GM23338 (cell line): ENCODE results near the gene IMP3. TPM values are rescaled to one million over a fixed set of nuclear protein-coding genes. Genes with fewer than 3 reads are reported as not detected.

Source experiments
- ATAC-seq: fragments of 200-7000 bp; cut with Tn5 transposase; 3 replicates; pipeline ENCODE4 v1.9.1; 2020
- DNase-seq: peaks from one replicate; pipeline ENCODE4 v3.0.0-alpha.2; 2015; ENCODE audit warnings: low spot score
- H2AFZ ChIP-seq: fragments of 200-600 bp; sonication (generic); 2 replicates; pipeline ENCODE4 v1.8.0; 2016; ENCODE audit warnings: antibody characterized with exemption, mild to moderate bottlenecking, moderate library complexity
- H3F3A ChIP-seq: fragments of 200-600 bp; sonication (generic); replicated peaks from 2 replicates; pipeline ENCODE4 v1.8.0; 2017; ENCODE audit warnings: antibody characterized with exemption, mixed run types, low read depth
- H3K27ac ChIP-seq: fragments of 200-600 bp; sonication (generic); 2 replicates; pipeline ENCODE4 v1.6.1; 2016; ENCODE audit warnings: low read depth
- H3K27me3 ChIP-seq: fragments of 200-600 bp; sonication (generic); 2 replicates; pipeline ENCODE4 v1.8.0; 2016; ENCODE audit warnings: mild to moderate bottlenecking, mixed run types, moderate library complexity; ENCODE audit not compliant: insufficient read depth
- H3K36me3 ChIP-seq: fragments of 200-600 bp; sonication (generic); 2 replicates; pipeline ENCODE4 v1.8.0; 2016; ENCODE audit warnings: mild to moderate bottlenecking; ENCODE audit not compliant: insufficient read depth
- H3K4me1 ChIP-seq: fragments of 200-600 bp; sonication (generic); 2 replicates; pipeline ENCODE4 v1.8.0; 2016; ENCODE audit warnings: mild to moderate bottlenecking, moderate library complexity; ENCODE audit not compliant: insufficient read depth
- H3K4me2 ChIP-seq: fragments of 200-600 bp; sonication (generic); 2 replicates; pipeline ENCODE4 v1.7.1; 2017; ENCODE audit warnings: mixed run types
- H3K4me3 ChIP-seq: fragments of 200-600 bp; sonication (generic); 2 replicates; pipeline ENCODE4 v1.6.1; 2016; ENCODE audit warnings: mixed run types
- H3K79me2 ChIP-seq: fragments of 200-600 bp; sonication (generic); replicated peaks from 2 replicates; pipeline ENCODE4 v1.8.0; 2017; ENCODE audit warnings: mild to moderate bottlenecking; ENCODE audit not compliant: insufficient read depth
- H3K9me2 ChIP-seq: fragments of 200-600 bp; sonication (generic); 2 replicates; pipeline ENCODE4 v1.8.0; 2017; ENCODE audit not compliant: insufficient read depth
- H4K20me1 ChIP-seq: fragments of 200-600 bp; sonication (generic); replicated peaks from 2 replicates; pipeline ENCODE4 v1.8.0; 2017; ENCODE audit warnings: mild to moderate bottlenecking; ENCODE audit not compliant: insufficient read depth
- H3K27ac Mint-ChIP-seq: 2 replicates; pipeline ENCODE4 v1.8.0; 2020; ENCODE audit warnings: inconsistent platforms, mild to moderate bottlenecking, moderate library complexity, mixed read lengths
- H3K27me3 Mint-ChIP-seq: 3 replicates; pipeline ENCODE4 v1.8.0; 2022; ENCODE audit warnings: low read depth, mild to moderate bottlenecking, moderate library complexity, mixed read lengths, inconsistent platforms; ENCODE audit not compliant: insufficient read depth, poor library complexity
- H3K36me3 Mint-ChIP-seq: 3 replicates; pipeline ENCODE4 v1.8.0; 2021; ENCODE audit warnings: low read depth, mild to moderate bottlenecking, inconsistent platforms, moderate library complexity, mixed read lengths
- H3K4me1 Mint-ChIP-seq: 3 replicates; pipeline ENCODE4 v1.8.0; 2020; ENCODE audit warnings: mild to moderate bottlenecking, inconsistent platforms, mixed read lengths
- H3K4me3 Mint-ChIP-seq: 3 replicates; pipeline ENCODE4 v1.8.0; 2021; ENCODE audit warnings: moderate library complexity, mild to moderate bottlenecking, inconsistent platforms, mixed read lengths
- H3K9me3 Mint-ChIP-seq: 3 replicates; pipeline ENCODE4 v1.8.0; 2020; ENCODE audit warnings: moderate library complexity, mild to moderate bottlenecking, inconsistent platforms, mixed read lengths
- ETS1 ChIP-seq: IDR thresholded peaks from 2 replicates; pipeline ENCODE4 v1.6.1; 2016; ENCODE audit warnings: antibody characterized with exemption
- EZH2phosphoT487 ChIP-seq: fragments of 200-600 bp; sonication (generic); IDR thresholded peaks from one replicate; pipeline ENCODE4 v1.8.1; 2018; ENCODE audit warnings: antibody characterized with exemption; ENCODE audit not compliant: unreplicated experiment
- JUNB ChIP-seq: IDR thresholded peaks from one replicate; pipeline ENCODE4 v1.6.1; 2016; ENCODE audit warnings: antibody characterized with exemption; ENCODE audit not compliant: unreplicated experiment
- REST ChIP-seq: IDR thresholded peaks from one replicate; pipeline ENCODE4 v1.6.1; 2018; ENCODE audit warnings: antibody characterized with exemption; ENCODE audit not compliant: unreplicated experiment
- ZNF114 ChIP-seq: fragments of 250-450 bp; sonication (Bioruptor Pico); IDR thresholded peaks from 2 replicates; pipeline ENCODE4 v1.5.0; 2020; ENCODE audit warnings: mild to moderate bottlenecking, moderate library complexity
- ZNF331 ChIP-seq: fragments of 250-450 bp; sonication (Bioruptor Pico); IDR thresholded peaks from 2 replicates; pipeline ENCODE4 v1.5.0; 2020; ENCODE audit warnings: low read depth, mild to moderate bottlenecking, moderate library complexity
- polyA plus RNA-seq: library from polyadenylated mRNA; unstranded; fragments of >200 nt; fragmentation: Nextera tagmentation; extraction: Ambion mirVana; gene quantifications from 2 replicates; pipeline ENCODE4 v1.2.1, GENCODE V29; 2016
- total RNA-seq: library from RNA; depleted of rRNA; stranded (reverse); fragments of >200 nt; shearing (Covaris generic); gene quantifications from 2 replicates; pipeline ENCODE4 v1.2.3, GENCODE V29; 2014

IMP3 gene
- total and polyA plus RNA-seq, 2 experiments from 2014 or later, result 210 to 319 TPM

- peaks cover 12% of the 10 kb centered on the region; the same call in 1 of the 2 replicates for H3F3A ChIP-seq
- peaks cover 41% of the 10 kb centered on the region for H3K4me1 Mint-ChIP-seq
- DNase-seq, result no peak
- no peaks in the 10 kb centered on the region; the same call in 2 of the 3 replicates for H3K36me3 Mint-ChIP-seq
- H3K27ac Mint-ChIP-seq, result no peak overlapping the region
- no peaks in the 10 kb centered on the region for H3K79me2 ChIP-seq
- peaks cover 24% of the 10 kb centered on the region for H3K4me1 ChIP-seq
- no peaks in the 10 kb centered on the region for H3K36me3 ChIP-seq
- H3K9me2 ChIP-seq, result no peaks in the 10 kb centered on the region
- TF ChIP-seq JUNB, result no peak
- no peak for TF ChIP-seq ETS1
- TF ChIP-seq ZNF331 (CRISPR knock-in tag), result no peak
- TF ChIP-seq EZH2phosphoT487, result no peak
- TF ChIP-seq REST, result no peak
- H3K9me3 Mint-ChIP-seq, result no peaks in the 10 kb centered on the region
- no peak overlapping the region for H2AFZ ChIP-seq
- H3K27me3 Mint-ChIP-seq, result peaks cover 13% of the 10 kb centered on the region
- no peaks in the 10 kb centered on the region for H3K27me3 ChIP-seq
- no peak for ATAC-seq
- H4K20me1 ChIP-seq, result no peaks in the 10 kb centered on the region
- H3K4me3 Mint-ChIP-seq, result no peak overlapping the region
- no peak overlapping the region for H3K4me2 ChIP-seq
- H3K27ac ChIP-seq, result no peak overlapping the region
- no peak overlapping the region for H3K4me3 ChIP-seq
These were observed 36.9 kb upstream of the IMP3 start for GRCh38 chr15:75676688-75677464.

GRCh38 chr15:75675579-75676404 lies 35.8 kb upstream of the IMP3 start:
- no peak overlapping the region for H3K4me2 ChIP-seq
- peaks cover 27% of the 10 kb centered on the region for H3K4me1 ChIP-seq
- Mint-ChIP-seq H3K9me3 (no peaks in the 10 kb centered on the region), H3K4me1 (peaks cover 42% of the 10 kb centered on the region), H3K27ac (no peak overlapping the region), H3K4me3 (no peak overlapping the region), H3K27me3 (peaks cover 8% of the 10 kb centered on the region), H3K36me3 (no peaks in the 10 kb centered on the region; the same call in 2 of the 3 replicates)
- H3K27ac ChIP-seq, result no peak overlapping the region
- H3K4me3 ChIP-seq, result no peak overlapping the region
- TF ChIP-seq ZNF114, result no peak
- H3K9me2 ChIP-seq, result no peaks in the 10 kb centered on the region
- no peak for ATAC-seq
- H2AFZ ChIP-seq, result no peak overlapping the region
- no peaks in the 10 kb centered on the region for H3K36me3 ChIP-seq
- H3K79me2 ChIP-seq, result no peaks in the 10 kb centered on the region
- DNase-seq, result no peak
- no peaks in the 10 kb centered on the region for H3K27me3 ChIP-seq
- no peaks in the 10 kb centered on the region for H4K20me1 ChIP-seq
- H3F3A ChIP-seq, result peaks cover 12% of the 10 kb centered on the region; the same call in 1 of the 2 replicates
